Nephron (organoid): ENCODE data around the gene SLC15A1.

Source experiments
- H3K27ac Mint-ChIP-seq, 3 experiments: 2 replicates each; pipeline ENCODE4 v1.8.0; 2020; ENCODE audit warnings: mixed read lengths in 3 of 3, mild to moderate bottlenecking in 2 of 3, moderate library complexity in 1 of 3
- H3K27me3 Mint-ChIP-seq: 2 replicates; pipeline ENCODE4 v1.8.0; 2021; ENCODE audit warnings: low read depth, mild to moderate bottlenecking, moderate library complexity, mixed read lengths
- H3K36me3 Mint-ChIP-seq: 2 replicates; pipeline ENCODE4 v1.8.0; 2020; ENCODE audit warnings: low read depth, mixed read lengths
- H3K4me1 Mint-ChIP-seq: 2 replicates; pipeline ENCODE4 v1.8.0; 2020; ENCODE audit warnings: mixed read lengths
- H3K4me3 Mint-ChIP-seq, 3 experiments: 2 replicates each; pipeline ENCODE4 v1.8.0; 2020; ENCODE audit warnings: mild to moderate bottlenecking in 3 of 3, mixed read lengths in 3 of 3, moderate library complexity in 2 of 3
- H3K9me3 Mint-ChIP-seq: 2 replicates; pipeline ENCODE4 v1.8.0; 2020; ENCODE audit warnings: mixed read lengths
- TF ChIP-seq, protein P1 (sequence below), 3 experiments: fragments of 200-600 bp; sonication (generic); IDR thresholded peaks; one replicate each; pipeline ENCODE4 v1.5.0; 2021; ENCODE audit warnings: antibody characterized with exemption in 3 of 3; ENCODE audit not compliant: unreplicated experiment in 3 of 3

The SLC15A1 gene

GRCh38 chr13:98657506-98658085, 94.9 kb downstream of the SLC15A1 start:
- TF ChIP-seq, protein P1, sequence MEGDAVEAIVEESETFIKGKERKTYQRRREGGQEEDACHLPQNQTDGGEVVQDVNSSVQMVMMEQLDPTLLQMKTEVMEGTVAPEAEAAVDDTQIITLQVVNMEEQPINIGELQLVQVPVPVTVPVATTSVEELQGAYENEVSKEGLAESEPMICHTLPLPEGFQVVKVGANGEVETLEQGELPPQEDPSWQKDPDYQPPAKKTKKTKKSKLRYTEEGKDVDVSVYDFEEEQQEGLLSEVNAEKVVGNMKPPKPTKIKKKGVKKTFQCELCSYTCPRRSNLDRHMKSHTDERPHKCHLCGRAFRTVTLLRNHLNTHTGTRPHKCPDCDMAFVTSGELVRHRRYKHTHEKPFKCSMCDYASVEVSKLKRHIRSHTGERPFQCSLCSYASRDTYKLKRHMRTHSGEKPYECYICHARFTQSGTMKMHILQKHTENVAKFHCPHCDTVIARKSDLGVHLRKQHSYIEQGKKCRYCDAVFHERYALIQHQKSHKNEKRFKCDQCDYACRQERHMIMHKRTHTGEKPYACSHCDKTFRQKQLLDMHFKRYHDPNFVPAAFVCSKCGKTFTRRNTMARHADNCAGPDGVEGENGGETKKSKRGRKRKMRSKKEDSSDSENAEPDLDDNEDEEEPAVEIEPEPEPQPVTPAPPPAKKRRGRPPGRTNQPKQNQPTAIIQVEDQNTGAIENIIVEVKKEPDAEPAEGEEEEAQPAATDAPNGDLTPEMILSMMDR (IDR thresholded peaks at IDR 0.05; ENCODE audit: unreplicated experiment in 3 of 3) = no peak
- no peaks in the 10 kb centered on the region for H3K36me3 Mint-ChIP-seq
- H3K27ac Mint-ChIP-seq = peak overlapping the region in 1 of 3 experiments; percentile 19
- peaks cover 5% of the 10 kb centered on the region for H3K4me1 Mint-ChIP-seq
- no peak overlapping the region for H3K4me3 Mint-ChIP-seq
- H3K27me3 Mint-ChIP-seq = peaks cover 9% of the 10 kb centered on the region
- H3K9me3 Mint-ChIP-seq = peaks cover 12% of the 10 kb centered on the region

GRCh38 chr13:98656223-98656622, 96.2 kb downstream of the SLC15A1 start:
- peaks cover 10% of the 10 kb centered on the region for H3K4me1 Mint-ChIP-seq
- no peak overlapping the region for H3K4me3 Mint-ChIP-seq
- TF ChIP-seq, protein P1 (IDR thresholded peaks at IDR 0.05; ENCODE audit: unreplicated experiment in 3 of 3) = no peak
- H3K36me3 Mint-ChIP-seq = no peaks in the 10 kb centered on the region
- no peak overlapping the region for H3K27ac Mint-ChIP-seq
- peaks cover 12% of the 10 kb centered on the region for H3K9me3 Mint-ChIP-seq
- peaks cover 6% of the 10 kb centered on the region for H3K27me3 Mint-ChIP-seq

GRCh38 chr13:98653463-98653985, 98.9 kb downstream of the SLC15A1 start:
- no peak overlapping the region for H3K27ac Mint-ChIP-seq
- H3K27me3 Mint-ChIP-seq = peaks cover 6% of the 10 kb centered on the region
- peaks cover 10% of the 10 kb centered on the region for H3K4me1 Mint-ChIP-seq
- peak overlapping the region in 1 of 3 experiments; percentile 27 for H3K4me3 Mint-ChIP-seq
- H3K9me3 Mint-ChIP-seq = peaks cover 10% of the 10 kb centered on the region
- TF ChIP-seq, protein P1 (IDR thresholded peaks at IDR 0.05; ENCODE audit: unreplicated experiment in 3 of 3) = peak; percentile 84 to 90 (median 87)
- no peaks in the 10 kb centered on the region for H3K36me3 Mint-ChIP-seq

- TF ChIP-seq, protein P1 (IDR thresholded peaks at IDR 0.05; ENCODE audit: unreplicated experiment in 3 of 3) = no peak
- peaks cover 6% of the 10 kb centered on the region for H3K9me3 Mint-ChIP-seq
- H3K4me1 Mint-ChIP-seq = peaks cover 10% of the 10 kb centered on the region
- no peaks in the 10 kb centered on the region for H3K36me3 Mint-ChIP-seq
- H3K4me3 Mint-ChIP-seq = peak overlapping the region in 1 of 3 experiments; percentile 27
- no peak overlapping the region for H3K27ac Mint-ChIP-seq
- H3K27me3 Mint-ChIP-seq = peaks cover 6% of the 10 kb centered on the region
These were observed 99.6 kb downstream of the SLC15A1 start for GRCh38 chr13:98652721-98653462.

- H3K27ac Mint-ChIP-seq = no peak overlapping the region
These were observed 100.2 kb downstream of the SLC15A1 start for GRCh38 chr13:98652276-98652675.

More at GRCh38 chr13:98652276-98652675, 100.2 kb downstream of the SLC15A1 start:
- no peaks in the 10 kb centered on the region for H3K36me3 Mint-ChIP-seq
- H3K27me3 Mint-ChIP-seq = peaks cover 6% of the 10 kb centered on the region
- peaks cover 3% of the 10 kb centered on the region for H3K9me3 Mint-ChIP-seq
- TF ChIP-seq, protein P1 (IDR thresholded peaks at IDR 0.05; ENCODE audit: unreplicated experiment in 3 of 3) = no peak
- H3K4me3 Mint-ChIP-seq = no peak overlapping the region
- peaks cover 10% of the 10 kb centered on the region for H3K4me1 Mint-ChIP-seq
